IMR-90 (cell line): ENCODE data around the gene SET. TPM values are rescaled to one million over a fixed set of nuclear protein-coding genes. Genes with fewer than 3 reads are reported as not detected.

Experiments used
- ATAC-seq: fragments of 200-7000 bp; cut with Tn5 transposase; 2 replicates; pipeline ENCODE4 v1.9.1; 2020; ENCODE audit warnings: low read depth, mild to moderate bottlenecking, moderate library complexity
- BruUV-seq: library from RNA; stranded (reverse); fragments of 400-500 nt; replicated peaks from 2 replicates; lab custom pipeline; 2021; lab: Mats Ljungman, UMichigan
- CTCF ChIA-PET: fragments of 300-600 bp; formaldehyde crosslinking; extraction: SDS; loops from one replicate; lab custom pipeline; 2021; ENCODE audit warnings: antibody characterized with exemption; lab: Yijun Ruan, JAX
- POLR2A ChIA-PET: fragments of 300-600 bp; sonication (Branson Sonifier 250); formaldehyde crosslinking; loops from one replicate; lab custom pipeline; 2022; ENCODE audit warnings: antibody characterized with exemption; ENCODE audit not compliant: unreplicated experiment; lab: Charles Lee
- DNase-seq: peaks from one replicate; pipeline ENCODE4 v3.0.0; 2013
- H2AFZ ChIP-seq: replicated peaks from 2 replicates; pipeline ENCODE3; 2013; ENCODE audit warnings: low read length, mild to moderate bottlenecking; ENCODE audit not compliant: poor library complexity
- H2AK5ac ChIP-seq: 2 replicates; pipeline ENCODE4 v1.6.1; 2013; ENCODE audit warnings: low read depth, low read length, inconsistent platforms
- H2AK9ac ChIP-seq: replicated peaks from 2 replicates; pipeline ENCODE3; 2013; ENCODE audit warnings: mild to moderate bottlenecking, low read depth, low read length, moderate library complexity; ENCODE audit not compliant: poor library complexity
- H2BK120ac ChIP-seq: 2 replicates; pipeline ENCODE4 v1.6.1; 2013; ENCODE audit warnings: low read depth, low read length, inconsistent platforms
- H2BK15ac ChIP-seq: 3 replicates; pipeline ENCODE4 v1.6.1; 2013; ENCODE audit warnings: low read depth, low read length, inconsistent platforms
- H2BK20ac ChIP-seq: 2 replicates; pipeline ENCODE4 v1.6.1; 2013; ENCODE audit warnings: low read depth, mild to moderate bottlenecking, inconsistent platforms, low read length, moderate library complexity
- H2BK5ac ChIP-seq: 2 replicates; pipeline ENCODE4 v1.6.1; 2013; ENCODE audit warnings: mild to moderate bottlenecking, low read depth, low read length, inconsistent platforms; ENCODE audit not compliant: poor library complexity, severe bottlenecking
- H3K14ac ChIP-seq: replicated peaks from 2 replicates; pipeline ENCODE4 v1.6.1; 2013; ENCODE audit warnings: low read depth, low read length, inconsistent platforms
- H3K18ac ChIP-seq: 2 replicates; pipeline ENCODE4 v1.6.1; 2013; ENCODE audit warnings: low read depth, low read length, control low read depth
- H3K23ac ChIP-seq: 2 replicates; pipeline ENCODE4 v1.6.1; 2013; ENCODE audit warnings: low read depth, low read length, inconsistent platforms
- H3K27ac ChIP-seq: 2 replicates; pipeline ENCODE4 v1.5.1; 2013; ENCODE audit warnings: mild to moderate bottlenecking, control low read depth, low read length; ENCODE audit not compliant: insufficient read depth
- H3K27me3 ChIP-seq: 2 replicates; pipeline ENCODE4 v1.6.1; 2013; ENCODE audit warnings: low read length; ENCODE audit not compliant: control insufficient read depth, insufficient read depth
- H3K36me3 ChIP-seq: 2 replicates; pipeline ENCODE4 v1.6.1; 2013; ENCODE audit warnings: low read length, mixed read lengths; ENCODE audit not compliant: control insufficient read depth, insufficient read depth
- H3K4ac ChIP-seq: 2 replicates; pipeline ENCODE4 v1.6.1; 2013; ENCODE audit warnings: low read depth, low read length, inconsistent platforms
- H3K4me1 ChIP-seq: 2 replicates; pipeline ENCODE4 v1.6.1; 2013; ENCODE audit warnings: low read length, mixed read lengths; ENCODE audit not compliant: control insufficient read depth, insufficient read depth
- H3K4me2 ChIP-seq: 2 replicates; pipeline ENCODE4 v1.6.1; 2013; ENCODE audit warnings: low read depth, mild to moderate bottlenecking, control low read depth, low read length, moderate library complexity
- H3K4me3 ChIP-seq: 2 replicates; pipeline ENCODE4 v1.5.1; 2013; ENCODE audit warnings: low read depth, mild to moderate bottlenecking, control low read depth, low read length, moderate library complexity; ENCODE audit not compliant: insufficient read depth
- H3K56ac ChIP-seq: 2 replicates; pipeline ENCODE4 v1.6.1; 2013; ENCODE audit warnings: low read length, inconsistent platforms; ENCODE audit not compliant: insufficient read depth; ENCODE audit errors: extremely low read depth
- H3K79me1 ChIP-seq, 2 experiments: 2 replicates each; pipeline ENCODE4 v1.6.1; 2013; ENCODE audit warnings: low read length in 2 of 2, inconsistent platforms in 1 of 2, low read depth in 1 of 2
- H3K9ac ChIP-seq: 2 replicates; pipeline ENCODE4 v1.6.1; 2013; ENCODE audit warnings: low read depth, low read length, control low read depth
- H3K9me1 ChIP-seq: 2 replicates; pipeline ENCODE4 v1.6.1; 2013; ENCODE audit warnings: low read length, inconsistent platforms; ENCODE audit not compliant: insufficient read depth
- H3K9me3 ChIP-seq: 2 replicates; pipeline ENCODE4 v1.6.1; 2013; ENCODE audit warnings: low read length; ENCODE audit not compliant: control insufficient read depth, insufficient read depth
- H4K20me1 ChIP-seq: 2 replicates; pipeline ENCODE4 v1.6.1; 2013; ENCODE audit warnings: low read length, inconsistent platforms; ENCODE audit not compliant: insufficient read depth
- H4K5ac ChIP-seq: 2 replicates; pipeline ENCODE4 v1.6.1; 2013; ENCODE audit warnings: mild to moderate bottlenecking, low read depth, low read length, control low read depth
- H4K8ac ChIP-seq, 2 experiments: 2 replicates each; pipeline ENCODE4 v1.6.1; 2013; ENCODE audit warnings: low read depth in 2 of 2, low read length in 2 of 2, control low read depth in 1 of 2, inconsistent platforms in 1 of 2
- H4K91ac ChIP-seq: 2 replicates; pipeline ENCODE4 v1.6.1; 2013; ENCODE audit warnings: low read depth, low read length, inconsistent platforms; ENCODE audit not compliant: insufficient read depth
- BHLHE40 ChIP-seq: fragments of 150-350 bp; IDR thresholded peaks from 2 replicates; pipeline ENCODE4 v1.6.1; 2016; ENCODE audit warnings: mild to moderate bottlenecking, low read depth, low read length
- CEBPB ChIP-seq: IDR thresholded peaks from 2 replicates; pipeline ENCODE4 v1.6.1; 2012; ENCODE audit warnings: low read depth, low read length, improper control_type of control experiment
- CHD1 ChIP-seq: IDR thresholded peaks from 2 replicates; pipeline ENCODE4 v1.6.1; 2012; ENCODE audit warnings: low read depth, low read length, improper control_type of control experiment
- CTCF ChIP-seq: conservative IDR thresholded peaks from 2 replicates; pipeline ENCODE4 v1.5.1; 2012; ENCODE audit warnings: mild to moderate bottlenecking, low read depth, low read length, improper control_type of control experiment
- FOS ChIP-seq: fragments of 150-350 bp; IDR thresholded peaks from 2 replicates; pipeline ENCODE4 v1.6.1; 2016; ENCODE audit warnings: low read depth, low read length
- MAFK ChIP-seq: IDR thresholded peaks from 2 replicates; pipeline ENCODE4 v1.6.1; 2012; ENCODE audit warnings: low read depth, low read length, improper control_type of control experiment
- MAZ ChIP-seq: IDR thresholded peaks from 2 replicates; pipeline ENCODE4 v1.6.1; 2012; ENCODE audit warnings: low read depth, mild to moderate bottlenecking, low read length, improper control_type of control experiment, moderate library complexity, borderline replicate concordance
- MXI1 ChIP-seq: IDR thresholded peaks from 2 replicates; pipeline ENCODE4 v1.6.1; 2012; ENCODE audit warnings: low read depth, mild to moderate bottlenecking, low read length, moderate library complexity, borderline replicate concordance
- NFE2L2 ChIP-seq: fragments of 150-350 bp; IDR thresholded peaks from 2 replicates; pipeline ENCODE4 v1.6.1; 2016; ENCODE audit warnings: low read depth, mild to moderate bottlenecking, low read length
- POLR2A ChIP-seq: IDR thresholded peaks from 2 replicates; pipeline ENCODE4 v1.6.1; 2012; ENCODE audit warnings: mild to moderate bottlenecking, low read depth, low read length
- RAD21 ChIP-seq: IDR thresholded peaks from 2 replicates; pipeline ENCODE4 v1.6.1; 2012; ENCODE audit warnings: low read length, improper control_type of control experiment
- RCOR1 ChIP-seq: IDR thresholded peaks from 2 replicates; pipeline ENCODE4 v1.6.1; 2012; ENCODE audit warnings: mild to moderate bottlenecking, low read length, improper control_type of control experiment; ENCODE audit not compliant: insufficient replicate concordance
- RFX5 ChIP-seq: IDR thresholded peaks from 2 replicates; pipeline ENCODE4 v1.8.0; 2012; ENCODE audit warnings: low read depth, mild to moderate bottlenecking, low read length, moderate library complexity
- SMC3 ChIP-seq: fragments of 150-350 bp; IDR thresholded peaks from 2 replicates; pipeline ENCODE4 v1.6.1; 2016; ENCODE audit warnings: low read depth, mild to moderate bottlenecking, antibody characterized with exemption, low read length, moderate library complexity
- WGBS, 2 experiments: methylation state at CpG; one replicate each; pipeline versions ENCODE4 v1.1.5 to v1.1.7; 2013; ENCODE audit warnings: missing lambda C conversion rate in 2 of 2; ENCODE audit not compliant: insufficient read length in 1 of 2; ENCODE audit errors: extremely low coverage in 2 of 2; 5-methylcytosine and 5-hydroxymethylcytosine counted together
- dilution Hi-C: fragments of 300-500 bp; cut with HindIII; formaldehyde crosslinking; loops from one replicate; pipeline ENCODE4 v1.14.3; 2018; ENCODE audit warnings: low sequenced_read_pairs; ENCODE audit not compliant: unreplicated experiment
- in situ Hi-C: fragments of 300-500 bp; cut with MboI; formaldehyde crosslinking; loops from 3 replicates; pipeline ENCODE4 v1.14.3; 2019; ENCODE audit warnings: low sequenced_read_pairs, inconsistent platforms, mixed read lengths
- intact Hi-C: fragments of 100-400 bp; cut with micrococcal nuclease; formaldehyde crosslinking; loops from 2 replicates; pipeline ENCODE4 v1.10.0; 2022
- polyA plus RNA-seq, 3 experiments: library from polyadenylated mRNA; depleted of rRNA; stranded (reverse); fragments of >200 nt; gene quantifications; 2 replicates each; pipeline ENCODE4 v1.2.3, GENCODE V29; 2012; ENCODE audit warnings: low replicate concordance in 1 of 3
- total RNA-seq: library from RNA; depleted of rRNA; stranded (reverse); fragments of >200 nt; gene quantifications from 2 replicates; pipeline ENCODE4 v1.2.3, GENCODE V29; 2012
- TF ChIP-seq, protein P1 (sequence below): fragments of 150-350 bp; IDR thresholded peaks from 2 replicates; pipeline ENCODE4 v1.6.1; 2016; ENCODE audit warnings: low read depth, mild to moderate bottlenecking, low read length, moderate library complexity, borderline replicate concordance
- TF ChIP-seq, protein P2 (sequence below): fragments of 150-350 bp; IDR thresholded peaks from 2 replicates; pipeline ENCODE4 v1.6.1; 2017; ENCODE audit warnings: mild to moderate bottlenecking, antibody characterized with exemption, low read length, low read depth

SET gene
- total and polyA plus RNA-seq, 2 of the 4 experiments (the other 2 are of a cell fraction) = 104 to 182 TPM

DNA sequence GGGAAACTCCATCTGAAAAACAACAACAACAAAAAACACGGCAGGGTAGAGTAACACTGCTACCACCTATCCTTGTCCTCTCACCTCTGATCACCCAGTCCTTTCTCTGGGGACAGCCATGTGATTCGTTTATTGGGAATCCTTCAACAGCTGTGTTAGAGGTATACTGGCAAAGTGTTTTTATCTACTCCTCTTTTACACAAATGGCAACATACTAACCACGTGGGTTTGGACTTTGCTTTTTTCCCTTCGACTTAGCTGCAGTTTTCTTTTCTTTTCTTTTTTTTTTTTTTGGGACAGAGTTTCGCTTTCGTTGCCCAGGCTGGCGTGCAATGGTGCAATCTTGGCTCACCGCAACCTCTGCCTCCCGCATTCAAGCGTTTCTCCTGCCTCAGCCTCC is 11.2 kb upstream of the SET start:
- Histone ChIP-seq H3K27me3 (no peaks in the 10 kb centered on the region), H4K91ac (no peak overlapping the region), H3K27ac (no peak overlapping the region), H3K9me1 (no peaks in the 10 kb centered on the region), H2AK9ac (no peak overlapping the region), H3K18ac (no peak overlapping the region), H3K79me1 (no peaks in the 10 kb centered on the region; a peak in 2 of 4 replicates), H3K4me2 (no peak overlapping the region), H3K9ac (no peak overlapping the region), H2BK15ac (no peak overlapping the region), H2AFZ (no peak overlapping the region), H2BK20ac (no peak overlapping the region), H4K5ac (no peak overlapping the region), H3K23ac (no peak overlapping the region), H3K4me1 (no peaks in the 10 kb centered on the region), H3K9me3 (no peaks in the 10 kb centered on the region), H3K36me3 (no peaks in the 10 kb centered on the region), H2BK120ac (no peak overlapping the region), H3K4me3 (no peak overlapping the region), H4K8ac (no peak overlapping the region), H3K4ac (no peak overlapping the region), H2BK5ac (no peak overlapping the region), H3K56ac (no peak overlapping the region), H4K20me1 (no peaks in the 10 kb centered on the region), H3K14ac (no peak overlapping the region), H2AK5ac (no peak overlapping the region)
- ATAC-seq = no peak
- no TSS peak for BruUV-seq
- ChIA-PET POLR2A (no interaction called here), CTCF (no interaction called here)
- WGBS, 2 experiments = 91% methylated on average over 6 of the region's 10 CpGs; no CpG with 5 or more reads in 1 of the 2 experiments
- dilution Hi-C loops = no loop called here
- no peak for TF ChIP-seq CTCF
- no peak for TF ChIP-seq SMC3
- TF ChIP-seq CEBPB = no peak
- TF ChIP-seq, protein P1, sequence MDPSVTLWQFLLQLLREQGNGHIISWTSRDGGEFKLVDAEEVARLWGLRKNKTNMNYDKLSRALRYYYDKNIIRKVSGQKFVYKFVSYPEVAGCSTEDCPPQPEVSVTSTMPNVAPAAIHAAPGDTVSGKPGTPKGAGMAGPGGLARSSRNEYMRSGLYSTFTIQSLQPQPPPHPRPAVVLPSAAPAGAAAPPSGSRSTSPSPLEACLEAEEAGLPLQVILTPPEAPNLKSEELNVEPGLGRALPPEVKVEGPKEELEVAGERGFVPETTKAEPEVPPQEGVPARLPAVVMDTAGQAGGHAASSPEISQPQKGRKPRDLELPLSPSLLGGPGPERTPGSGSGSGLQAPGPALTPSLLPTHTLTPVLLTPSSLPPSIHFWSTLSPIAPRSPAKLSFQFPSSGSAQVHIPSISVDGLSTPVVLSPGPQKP = no peak
- TF ChIP-seq RFX5 = no peak
- TF ChIP-seq MAFK = no peak
- TF ChIP-seq RCOR1 = no peak
- TF ChIP-seq MXI1 = no peak
- no peak for TF ChIP-seq CHD1
- no peak for TF ChIP-seq FOS
- TF ChIP-seq RAD21 = no peak
- TF ChIP-seq BHLHE40 = no peak
- TF ChIP-seq, protein P2, sequence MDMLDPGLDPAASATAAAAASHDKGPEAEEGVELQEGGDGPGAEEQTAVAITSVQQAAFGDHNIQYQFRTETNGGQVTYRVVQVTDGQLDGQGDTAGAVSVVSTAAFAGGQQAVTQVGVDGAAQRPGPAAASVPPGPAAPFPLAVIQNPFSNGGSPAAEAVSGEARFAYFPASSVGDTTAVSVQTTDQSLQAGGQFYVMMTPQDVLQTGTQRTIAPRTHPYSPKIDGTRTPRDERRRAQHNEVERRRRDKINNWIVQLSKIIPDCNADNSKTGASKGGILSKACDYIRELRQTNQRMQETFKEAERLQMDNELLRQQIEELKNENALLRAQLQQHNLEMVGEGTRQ = no peak
- TF ChIP-seq NFE2L2 = no peak
- TF ChIP-seq MAZ = no peak
- no peak for TF ChIP-seq POLR2A
- in situ Hi-C loops = no loop called here
- intact Hi-C loops = no loop called here
- no peak for DNase-seq
